Neural progenitor cell (in vitro differentiated cells): ENCODE results near the gene CWF19L1. TPM values are rescaled to one million over a fixed set of nuclear protein-coding genes. Genes with fewer than 3 reads are reported as not detected.

Experiments
- DNase-seq: peaks from one replicate; pipeline ENCODE4 v3.0.0-alpha.2; 2016; ENCODE audit warnings: low spot score
- H2AFZ ChIP-seq: fragments of 200-600 bp; sonication (generic); replicated peaks from 2 replicates; pipeline ENCODE4 v1.6.1; 2016; ENCODE audit warnings: antibody characterized with exemption
- H3F3A ChIP-seq: fragments of 200-600 bp; sonication (generic); 2 replicates; pipeline ENCODE4 v1.6.1; 2016; ENCODE audit warnings: antibody characterized with exemption, low read depth
- H3K27ac ChIP-seq: fragments of 200-600 bp; sonication (generic); 2 replicates; pipeline ENCODE4 v1.5.1; 2016; ENCODE audit warnings: mild to moderate bottlenecking
- H3K27me3 ChIP-seq: fragments of 200-600 bp; sonication (generic); 2 replicates; pipeline ENCODE4 v1.6.1; 2016; ENCODE audit warnings: mild to moderate bottlenecking, moderate library complexity
- H3K36me3 ChIP-seq: fragments of 200-600 bp; sonication (generic); 2 replicates; pipeline ENCODE4 v1.5.1; 2016
- H3K4me1 ChIP-seq: fragments of 200-600 bp; sonication (generic); 2 replicates; pipeline ENCODE4 v1.6.1; 2016; ENCODE audit warnings: mixed run types
- H3K4me2 ChIP-seq: fragments of 200-600 bp; sonication (generic); 2 replicates; pipeline ENCODE4 v1.6.1; 2016
- H3K4me3 ChIP-seq: fragments of 200-600 bp; sonication (generic); 2 replicates; pipeline ENCODE4 v1.5.1; 2016
- H3K79me2 ChIP-seq: fragments of 200-600 bp; sonication (generic); 2 replicates; pipeline ENCODE4 v1.6.1; 2016; ENCODE audit warnings: low read depth
- H3K9ac ChIP-seq: fragments of 200-600 bp; sonication (generic); 2 replicates; pipeline ENCODE4 v1.6.1; 2016
- H3K9me3 ChIP-seq: fragments of 200-600 bp; sonication (generic); 2 replicates; pipeline ENCODE4 v1.5.1; 2016; ENCODE audit warnings: low read depth
- H4K20me1 ChIP-seq: fragments of 200-600 bp; sonication (generic); 2 replicates; pipeline ENCODE4 v1.6.1; 2016; ENCODE audit warnings: low read depth
- H3K27ac Mint-ChIP-seq: 3 replicates; pipeline ENCODE4 v1.8.0; 2021; ENCODE audit warnings: mixed read lengths
- H3K27me3 Mint-ChIP-seq: 2 replicates; pipeline ENCODE4 v1.8.0; 2022; ENCODE audit warnings: low read depth, mild to moderate bottlenecking, inconsistent platforms, moderate library complexity, mixed read lengths; ENCODE audit not compliant: insufficient read depth
- H3K36me3 Mint-ChIP-seq: 3 replicates; pipeline ENCODE4 v1.8.0; 2021; ENCODE audit warnings: mixed read lengths
- H3K4me1 Mint-ChIP-seq: 3 replicates; pipeline ENCODE4 v1.8.0; 2021; ENCODE audit warnings: mixed read lengths
- H3K4me3 Mint-ChIP-seq: 3 replicates; pipeline ENCODE4 v1.8.0; 2021; ENCODE audit warnings: mild to moderate bottlenecking, moderate library complexity, mixed read lengths
- H3K9me3 Mint-ChIP-seq: 3 replicates; pipeline ENCODE4 v1.8.0; 2020; ENCODE audit warnings: mixed read lengths
- EZH2 ChIP-seq: fragments of 200-600 bp; sonication (generic); IDR thresholded peaks from 2 replicates; pipeline ENCODE4 v1.6.1; 2017; ENCODE audit warnings: antibody characterized with exemption, mild to moderate bottlenecking, moderate library complexity
- EZH2phosphoT487 ChIP-seq: fragments of 200-600 bp; sonication (generic); IDR thresholded peaks from 2 replicates; pipeline ENCODE4 v1.6.1; 2017; ENCODE audit warnings: antibody characterized with exemption
- total RNA-seq: library from RNA; depleted of rRNA; stranded (reverse); fragments of >200 nt; gene quantifications from 2 replicates; pipeline ENCODE4 v1.2.3, GENCODE V29; 2015; ENCODE audit warnings: low replicate concordance
- TF ChIP-seq, protein P1 (sequence below): fragments of 200-600 bp; sonication (generic); IDR thresholded peaks from 2 replicates; pipeline ENCODE4 v1.5.1; 2017; ENCODE audit warnings: antibody characterized with exemption, mild to moderate bottlenecking

CWF19L1 gene
- total RNA-seq, 1 donor from 2014 or later: 35.5 TPM

DNA sequence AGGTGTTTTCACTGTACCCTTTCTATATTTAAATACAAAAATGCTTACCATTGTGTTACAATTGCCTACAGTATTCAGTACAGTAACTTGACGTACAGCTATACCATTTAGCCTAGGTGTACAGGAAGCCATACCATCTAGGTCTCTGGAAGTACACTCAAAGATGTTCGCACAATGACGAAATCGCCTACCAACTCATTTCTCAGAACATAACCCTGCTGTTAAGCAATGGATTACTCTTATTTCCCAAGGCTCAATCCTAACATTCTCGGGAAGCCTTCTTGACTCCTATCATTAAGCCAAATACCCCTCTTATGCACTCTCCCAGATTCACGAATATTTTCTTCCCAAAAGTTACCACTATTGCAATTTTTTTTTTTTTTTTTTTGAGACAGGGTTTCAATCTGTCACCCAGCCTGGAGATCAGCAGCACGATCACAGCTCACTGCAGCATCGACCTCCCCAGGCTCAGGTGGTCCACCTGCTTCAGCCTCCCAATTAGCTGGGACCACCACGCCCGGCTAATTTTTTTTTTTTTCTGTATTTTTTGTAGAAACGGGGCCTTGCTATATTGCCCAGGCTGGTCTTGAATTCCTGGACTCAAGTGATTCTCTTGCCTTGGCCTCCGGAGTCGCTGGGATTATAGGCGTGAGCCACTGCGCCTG lies 1.5 kb downstream of the CWF19L1 start:
- Histone ChIP-seq H3K4me1 (peaks cover 6% of the 10 kb centered on the region), H3K4me2 (peak overlapping the region; percentile 84), H3K9me3 (no peaks in the 10 kb centered on the region), H2AFZ (no peak overlapping the region), H3K27ac (no peak overlapping the region), H3K4me3 (peak overlapping the region; percentile 96), H3K9ac (no peak overlapping the region), H4K20me1 (no peaks in the 10 kb centered on the region), H3K79me2 (peaks cover 48% of the 10 kb centered on the region), H3F3A (peaks cover 6% of the 10 kb centered on the region), H3K36me3 (no peaks in the 10 kb centered on the region), H3K27me3 (no peaks in the 10 kb centered on the region)
- Mint-ChIP-seq H3K9me3 (no peaks in the 10 kb centered on the region), H3K4me1 (peaks cover 6% of the 10 kb centered on the region), H3K27ac (no peak overlapping the region), H3K4me3 (peak overlapping the region; percentile 100), H3K36me3 (peaks cover 2% of the 10 kb centered on the region), H3K27me3 (no peaks in the 10 kb centered on the region)
- TF ChIP-seq, protein P1, sequence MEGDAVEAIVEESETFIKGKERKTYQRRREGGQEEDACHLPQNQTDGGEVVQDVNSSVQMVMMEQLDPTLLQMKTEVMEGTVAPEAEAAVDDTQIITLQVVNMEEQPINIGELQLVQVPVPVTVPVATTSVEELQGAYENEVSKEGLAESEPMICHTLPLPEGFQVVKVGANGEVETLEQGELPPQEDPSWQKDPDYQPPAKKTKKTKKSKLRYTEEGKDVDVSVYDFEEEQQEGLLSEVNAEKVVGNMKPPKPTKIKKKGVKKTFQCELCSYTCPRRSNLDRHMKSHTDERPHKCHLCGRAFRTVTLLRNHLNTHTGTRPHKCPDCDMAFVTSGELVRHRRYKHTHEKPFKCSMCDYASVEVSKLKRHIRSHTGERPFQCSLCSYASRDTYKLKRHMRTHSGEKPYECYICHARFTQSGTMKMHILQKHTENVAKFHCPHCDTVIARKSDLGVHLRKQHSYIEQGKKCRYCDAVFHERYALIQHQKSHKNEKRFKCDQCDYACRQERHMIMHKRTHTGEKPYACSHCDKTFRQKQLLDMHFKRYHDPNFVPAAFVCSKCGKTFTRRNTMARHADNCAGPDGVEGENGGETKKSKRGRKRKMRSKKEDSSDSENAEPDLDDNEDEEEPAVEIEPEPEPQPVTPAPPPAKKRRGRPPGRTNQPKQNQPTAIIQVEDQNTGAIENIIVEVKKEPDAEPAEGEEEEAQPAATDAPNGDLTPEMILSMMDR: no peak
- no peak for TF ChIP-seq EZH2phosphoT487
- no peak for TF ChIP-seq EZH2
- DNase-seq: no peak

DNA sequence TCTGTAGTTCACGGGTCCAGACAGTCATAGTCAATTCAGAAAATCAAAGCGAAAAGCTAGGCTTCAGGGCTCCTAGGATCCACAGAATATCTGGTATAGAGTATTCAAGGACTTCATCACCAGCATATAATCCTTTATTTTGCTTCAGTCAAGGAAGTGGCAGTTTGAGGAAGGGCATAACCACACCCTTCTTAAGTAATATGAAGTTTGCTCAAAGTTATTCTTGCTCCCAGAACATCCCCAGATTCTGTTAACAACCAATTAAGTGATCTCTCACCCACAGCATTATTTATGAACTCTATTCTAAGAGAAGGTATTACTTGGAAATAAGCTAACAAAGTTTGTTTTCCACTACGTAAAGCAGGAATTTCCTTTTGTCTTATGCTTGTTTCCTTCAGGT lies 13.2 kb downstream of the CWF19L1 start:
- Histone ChIP-seq H3K4me2 (no peak overlapping the region), H4K20me1 (no peaks in the 10 kb centered on the region), H3K27ac (no peak overlapping the region), H3K9me3 (no peaks in the 10 kb centered on the region), H3K27me3 (no peaks in the 10 kb centered on the region), H3K36me3 (no peaks in the 10 kb centered on the region), H3K9ac (no peak overlapping the region), H3F3A (no peaks in the 10 kb centered on the region), H3K79me2 (no peaks in the 10 kb centered on the region), H3K4me3 (no peak overlapping the region), H2AFZ (no peak overlapping the region), H3K4me1 (no peaks in the 10 kb centered on the region)
- no peak overlapping the region for H3K4me3 Mint-ChIP-seq
- DNase-seq: no peak
- no peaks in the 10 kb centered on the region for H3K27me3 Mint-ChIP-seq
- H3K27ac Mint-ChIP-seq: no peak overlapping the region
- TF ChIP-seq, protein P1: no peak
- no peak for TF ChIP-seq EZH2phosphoT487
- TF ChIP-seq EZH2: no peak
- no peaks in the 10 kb centered on the region for H3K4me1 Mint-ChIP-seq
- peaks cover 16% of the 10 kb centered on the region for H3K36me3 Mint-ChIP-seq
- no peaks in the 10 kb centered on the region for H3K9me3 Mint-ChIP-seq

DNA sequence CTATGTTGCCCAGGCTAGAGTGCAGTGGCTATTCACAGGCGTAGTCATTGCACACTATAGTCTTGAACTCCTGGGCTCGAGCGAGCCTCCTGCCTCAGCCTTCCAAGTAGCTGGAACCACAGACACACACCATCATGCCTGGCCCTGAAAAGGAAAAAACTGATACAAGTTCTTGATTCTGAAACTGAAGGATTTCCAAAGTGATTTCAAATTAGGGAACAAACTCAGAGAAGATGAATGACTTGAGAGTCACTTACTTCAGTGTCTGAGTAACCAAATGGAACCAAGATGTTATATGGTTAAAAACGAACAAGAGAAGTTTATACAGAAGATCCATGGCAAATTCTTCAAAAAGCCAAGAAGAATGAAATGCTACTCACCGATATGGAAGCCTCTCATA lies 14.4 kb downstream of the CWF19L1 start:
- Mint-ChIP-seq H3K27me3 (no peaks in the 10 kb centered on the region), H3K27ac (no peak overlapping the region), H3K4me1 (no peaks in the 10 kb centered on the region), H3K36me3 (peaks cover 14% of the 10 kb centered on the region), H3K4me3 (no peak overlapping the region), H3K9me3 (no peaks in the 10 kb centered on the region)
- Histone ChIP-seq H3K4me3 (no peak overlapping the region), H2AFZ (no peak overlapping the region), H3K4me2 (no peak overlapping the region), H3K36me3 (no peaks in the 10 kb centered on the region), H3K9ac (no peak overlapping the region), H4K20me1 (no peaks in the 10 kb centered on the region), H3F3A (no peaks in the 10 kb centered on the region), H3K9me3 (no peaks in the 10 kb centered on the region), H3K4me1 (no peaks in the 10 kb centered on the region), H3K79me2 (no peaks in the 10 kb centered on the region), H3K27ac (no peak overlapping the region), H3K27me3 (no peaks in the 10 kb centered on the region)
- TF ChIP-seq EZH2phosphoT487: no peak
- no peak for TF ChIP-seq EZH2
- TF ChIP-seq, protein P1: no peak
- DNase-seq: no peak
